Common myeloid progenitor, CD34-positive (primary cell): ENCODE measurements around the gene GPR68.
A peak's percentile ranks its signal among the peaks of the same experiment; 100 is the strongest.
"Not testable (repeated sequence)": the region's sequence is repeated elsewhere in the genome, so short reads cannot be mapped to it uniquely, and the experiment has no call there.

Source experiments
- CTCF ChIA-PET: fragments of 350-600 bp; sonication (Branson Sonifier 250); formaldehyde crosslinking; loops from one replicate; lab custom pipeline; 2021; ENCODE audit warnings: antibody characterized with exemption; lab: Charles Lee
- POLR2A ChIA-PET: fragments of 350-600 bp; sonication (Branson Sonifier 250); formaldehyde crosslinking; loops from one replicate; lab custom pipeline; 2021; ENCODE audit warnings: antibody characterized with exemption; lab: Charles Lee
- DNase-seq, 3 donors: peaks; one replicate each; pipeline versions ENCODE4 v3.0.0 to v3.0.0-alpha.2; 2013
- H3K27ac ChIP-seq, 2 experiments: 1 replicate in 1 of 2; 2 replicates in 1 of 2; pipeline ENCODE4 v1.7.0; 2013; ENCODE audit warnings: inconsistent platforms in 2 of 2, low read length in 2 of 2, mild to moderate bottlenecking in 2 of 2, low read depth in 1 of 2, moderate library complexity in 1 of 2; ENCODE audit not compliant: severe bottlenecking in 2 of 2, insufficient read depth in 1 of 2, poor library complexity in 1 of 2
- H3K27me3 ChIP-seq, 5 experiments: replicated peaks in 2 of 5; 1 replicate in 3 of 5; 2 replicates in 2 of 5; pipeline versions ENCODE4 v1.6.1 to v1.7.0; 2013; ENCODE audit warnings: low read length in 4 of 5, mild to moderate bottlenecking in 2 of 5, moderate library complexity in 2 of 5, inconsistent platforms in 1 of 5; ENCODE audit not compliant: insufficient read depth in 5 of 5, control insufficient read depth in 4 of 5
- H3K36me3 ChIP-seq, 4 experiments: 1 replicate in 2 of 4; 2 replicates in 2 of 4; pipeline versions ENCODE4 v1.6.1 to v1.7.0; 2013; ENCODE audit warnings: low read length in 3 of 4, control low read depth in 1 of 4, mild to moderate bottlenecking in 1 of 4; ENCODE audit not compliant: control insufficient read depth in 4 of 4, insufficient read depth in 4 of 4
- H3K4me1 ChIP-seq, 4 experiments: 1 replicate in 3 of 4; 2 replicates in 1 of 4; pipeline versions ENCODE4 v1.6.1 to v1.7.1; 2013; ENCODE audit warnings: low read length in 3 of 4, mild to moderate bottlenecking in 3 of 4, control low read depth in 1 of 4, inconsistent platforms in 1 of 4, moderate library complexity in 1 of 4; ENCODE audit not compliant: control insufficient read depth in 4 of 4, insufficient read depth in 4 of 4; ENCODE audit errors: control extremely low read depth in 1 of 4
- H3K4me3 ChIP-seq, 7 experiments: 1 replicate in 4 of 7; 2 replicates in 3 of 7; pipeline versions ENCODE4 v1.5.1 to v1.7.0; 2013; ENCODE audit warnings: mild to moderate bottlenecking in 7 of 7, low read length in 6 of 7, moderate library complexity in 6 of 7, inconsistent platforms in 2 of 7, low read depth in 2 of 7, control low read depth in 1 of 7; ENCODE audit not compliant: insufficient read depth in 4 of 7, control insufficient read depth in 1 of 7; ENCODE audit errors: extremely low read depth in 1 of 7
- H3K9me3 ChIP-seq, 5 experiments: 1 replicate in 4 of 5; 2 replicates in 1 of 5; pipeline versions ENCODE4 v1.6.1 to v1.7.1; 2013; ENCODE audit warnings: low read length in 4 of 5, mild to moderate bottlenecking in 2 of 5, inconsistent platforms in 1 of 5, low read depth in 1 of 5, moderate library complexity in 1 of 5; ENCODE audit not compliant: control insufficient read depth in 4 of 5, insufficient read depth in 2 of 5; ENCODE audit errors: control extremely low read depth in 1 of 5
- WGBS: methylation state at CpG from one replicate; pipeline ENCODE4 v1.1.5; 2013; ENCODE audit not compliant: insufficient coverage; 5-methylcytosine and 5-hydroxymethylcytosine counted together

The GPR68 gene

GRCh38 chr14:91214306-91214705, 30.2 kb downstream of the GPR68 start:
- no peak overlapping the region for H3K4me3 ChIP-seq
- no peaks in the 10 kb centered on the region for H3K27me3 ChIP-seq
- 100% methylated on average over 6 of the region's 6 CpGs for WGBS
- H3K4me1 ChIP-seq: peaks cover 0 to 5% (median 0%) of the 10 kb centered on the region in 4 experiments
- DNase-seq: no peak
- ChIA-PET CTCF (interaction anchor here (1.4 to 1.5 kb wide), 2 partner anchors 35 to 207 kb away, joined by 3 read pairs; no protein-coding TSS in a partner anchor), POLR2A (no interaction called here)
- H3K27ac ChIP-seq: no peak overlapping the region
- H3K36me3 ChIP-seq: peaks cover 14 to 67% (median 51%) of the 10 kb centered on the region in 4 experiments
- H3K9me3 ChIP-seq: no peaks in the 10 kb centered on the region

- DNase-seq: no peak
- Histone ChIP-seq H3K9me3 (no peaks in the 10 kb centered on the region), H3K4me3 (no peak overlapping the region), H3K27me3 (no peaks in the 10 kb centered on the region), H3K36me3 (peaks cover 14 to 65% (median 46%) of the 10 kb centered on the region in 4 experiments), H3K27ac (no peak overlapping the region), H3K4me1 (no peaks in the 10 kb centered on the region)
- ChIA-PET POLR2A (no interaction called here), CTCF (interaction anchor here (1.5 kb wide), 1 partner anchor 32 kb away, joined by 3 read pairs; no protein-coding TSS in a partner anchor)
- WGBS: no CpG with 5 or more reads among the region's 2 CpGs
Measured at GRCh38 chr14:91211017-91211416, 33.5 kb downstream of the GPR68 start.

- no peak overlapping the region for H3K4me3 ChIP-seq
- H3K27me3 ChIP-seq: no peaks in the 10 kb centered on the region
- CTCF ChIA-PET: interaction anchor here (0.6 kb wide), 1 partner anchor 731 kb away, joined by 4 read pairs; no protein-coding TSS in a partner anchor
- H3K27ac ChIP-seq: no peak overlapping the region
- DNase-seq: peak in 1 of 3 donors; percentile 8
- H3K4me1 ChIP-seq: peaks cover 0 to 8% (median 5%) of the 10 kb centered on the region in 4 experiments
- H3K9me3 ChIP-seq: no peaks in the 10 kb centered on the region
- POLR2A ChIA-PET: no interaction called here
- WGBS: 89% methylated on average over 2 of the region's 3 CpGs
- peaks cover 14 to 83% (median 55%) of the 10 kb centered on the region in 4 experiments for H3K36me3 ChIP-seq
Measured at GRCh38 chr14:91207008-91207407, 37.5 kb downstream of the GPR68 start.

GRCh38 chr14:91205459-91205858, 39.0 kb downstream of the GPR68 start:
- ChIA-PET CTCF (interaction anchor here (1.0 to 1.2 kb wide), 2 partner anchors 28 to 73 kb away, joined by 3 read pairs; no protein-coding TSS in a partner anchor), POLR2A (no interaction called here)
- peaks cover 9 to 80% (median 55%) of the 10 kb centered on the region in 4 experiments for H3K36me3 ChIP-seq
- DNase-seq: no peak
- no peaks in the 10 kb centered on the region for H3K27me3 ChIP-seq
- WGBS: 100% methylated on average over 5 of the region's 7 CpGs
- H3K9me3 ChIP-seq: peaks cover 0 to 2% (median 0%) of the 10 kb centered on the region in 5 experiments
- no peak overlapping the region for H3K27ac ChIP-seq
- H3K4me3 ChIP-seq: no peak overlapping the region
- H3K4me1 ChIP-seq: peaks cover 0 to 9% (median 5%) of the 10 kb centered on the region in 4 experiments

GRCh38 chr14:91204657-91205056, 39.8 kb downstream of the GPR68 start:
- Histone ChIP-seq H3K36me3 (peaks cover 12 to 80% (median 55%) of the 10 kb centered on the region in 4 experiments), H3K27me3 (no peaks in the 10 kb centered on the region), H3K9me3 (peaks cover 0 to 5% (median 0%) of the 10 kb centered on the region in 5 experiments), H3K27ac (no peak overlapping the region), H3K4me3 (no peak overlapping the region), H3K4me1 (peaks cover 0 to 9% (median 5%) of the 10 kb centered on the region in 4 experiments)
- 96% methylated on average over 13 of the region's 14 CpGs for WGBS
- DNase-seq: no peak
- CTCF ChIA-PET: interaction anchor here (1.0 to 1.2 kb wide), 2 partner anchors 27 to 74 kb away, joined by 3 read pairs; no protein-coding TSS in a partner anchor
- POLR2A ChIA-PET: no interaction called here

- Histone ChIP-seq H3K36me3 (peaks cover 14 to 86% (median 56%) of the 10 kb centered on the region in 4 experiments), H3K4me1 (peaks cover 0 to 9% (median 5%) of the 10 kb centered on the region in 4 experiments), H3K27ac (no peak overlapping the region), H3K9me3 (peaks cover 0 to 5% (median 0%) of the 10 kb centered on the region in 5 experiments), H3K4me3 (no peak overlapping the region), H3K27me3 (no peaks in the 10 kb centered on the region)
- DNase-seq: no peak
- WGBS: 81% methylated on average over 14 of the region's 15 CpGs
- CTCF ChIA-PET: interaction anchor here (2.0 kb wide), 1 partner anchor 84 kb away, joined by 6 read pairs; no protein-coding TSS in a partner anchor
- POLR2A ChIA-PET: no interaction called here
Measured at GRCh38 chr14:91202234-91202974, 42.1 kb downstream of the GPR68 start.

- H3K27ac ChIP-seq, H3K27me3 ChIP-seq, H3K9me3 ChIP-seq, H3K4me3 ChIP-seq, H3K4me1 ChIP-seq, POLR2A ChIA-PET, DNase-seq: not testable (repeated sequence)
- 92% methylated on average over 5 of the region's 6 CpGs for WGBS
- peaks cover 19 to 88% (median 63%) of the 10 kb centered on the region in 4 experiments for H3K36me3 ChIP-seq
- CTCF ChIA-PET: interaction anchor here (0.6 kb wide), 1 partner anchor 78 kb away, joined by 3 read pairs; no protein-coding TSS in a partner anchor
Measured at GRCh38 chr14:91200802-91201201, 43.7 kb downstream of the GPR68 start.
